PFSK-1 (cell line): ENCODE measurements around the gene QSOX1.

ENCODE experiments used
- FOXP2 ChIP-seq: optimal IDR thresholded peaks from 2 replicates; pipeline ENCODE3; 2011; ENCODE audit warnings: borderline replicate concordance, control low read depth, inconsistent platforms; ENCODE audit not compliant: insufficient read depth; ENCODE audit errors: extremely low read length, extremely low read depth
- POLR2AphosphoS5 ChIP-seq: IDR thresholded peaks from 2 replicates; pipeline ENCODE4 v1.6.1; 2012; ENCODE audit warnings: low read depth, mild to moderate bottlenecking, control low read depth, low read length, moderate library complexity
- REST ChIP-seq, 2 experiments: IDR thresholded peaks; 2 replicates each; pipeline versions ENCODE4 v1.6.1 to v1.8.0; 2011 to 2012; ENCODE audit warnings: low read depth in 2 of 2, low read length in 2 of 2, control low read depth in 1 of 2, inconsistent platforms in 1 of 2, mild to moderate bottlenecking in 1 of 2, moderate library complexity in 1 of 2; ENCODE audit not compliant: insufficient read depth in 1 of 2
- SIN3A ChIP-seq: IDR thresholded peaks from 2 replicates; pipeline ENCODE4 v1.6.1; 2012; ENCODE audit warnings: mild to moderate bottlenecking, low read length, moderate library complexity, borderline replicate concordance; ENCODE audit not compliant: insufficient read depth
- TAF1 ChIP-seq: IDR thresholded peaks from 2 replicates; pipeline ENCODE4 v1.6.1; 2012; ENCODE audit warnings: low read length, control low read depth, borderline replicate concordance; ENCODE audit not compliant: insufficient read depth

Gene QSOX1

GRCh38 chr1:180188684-180189175 lies 34.1 kb downstream of the QSOX1 start:
- no peak for TF ChIP-seq SIN3A
- TF ChIP-seq FOXP2 = no peak
- no peak for TF ChIP-seq TAF1
- no peak for TF ChIP-seq REST (IDR thresholded peaks at IDR 0.05; ENCODE audit: insufficient read depth in 1 of 2, low read depth in 2 of 2, low read length in 2 of 2)
- no peak for TF ChIP-seq POLR2AphosphoS5

GRCh38 chr1:180190091-180190490 lies 35.4 kb downstream of the QSOX1 start:
- TF ChIP-seq TAF1 = no peak

- no peak for TF ChIP-seq TAF1
- TF ChIP-seq POLR2AphosphoS5 = no peak
- no peak for TF ChIP-seq SIN3A
- TF ChIP-seq REST (IDR thresholded peaks at IDR 0.05; ENCODE audit: insufficient read depth in 1 of 2, low read depth in 2 of 2, low read length in 2 of 2) = no peak
- TF ChIP-seq FOXP2 = no peak
Observed at GRCh38 chr1:180192172-180192571, 37.5 kb downstream of the QSOX1 start.

- TF ChIP-seq TAF1 (no peak), FOXP2 (no peak), REST (IDR thresholded peaks at IDR 0.05; ENCODE audit: insufficient read depth in 1 of 2, low read depth in 2 of 2, low read length in 2 of 2) (no peak), POLR2AphosphoS5 (no peak), SIN3A (no peak)
Observed at GRCh38 chr1:180193141-180194047, 38.7 kb downstream of the QSOX1 start.

GRCh38 chr1:180194048-180194425 lies 39.4 kb downstream of the QSOX1 start:
- TF ChIP-seq POLR2AphosphoS5 (no peak), TAF1 (no peak), FOXP2 (no peak), REST (IDR thresholded peaks at IDR 0.05; ENCODE audit: insufficient read depth in 1 of 2, low read depth in 2 of 2, low read length in 2 of 2) (no peak), SIN3A (no peak)
